ENCODE results near the gene CD7.

CD7 gene

DNA sequence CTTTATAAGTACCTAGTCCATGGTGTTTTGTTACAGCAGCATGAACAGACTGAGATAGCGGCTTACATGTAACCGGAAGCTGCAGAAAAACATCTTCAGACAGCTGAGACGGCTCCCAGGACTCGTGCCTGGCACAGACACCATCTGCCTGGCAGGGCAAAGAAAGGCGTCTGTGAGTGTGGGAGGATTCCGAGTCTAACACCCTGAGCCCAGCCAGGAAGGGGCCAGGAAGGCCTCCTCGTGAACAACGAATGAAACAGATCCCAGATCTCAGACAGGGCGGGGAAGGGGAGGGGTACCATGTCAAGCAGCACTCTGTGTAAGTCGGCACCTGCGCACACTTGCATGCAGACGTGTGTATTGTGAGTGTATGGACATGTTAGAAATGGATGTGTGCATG, 39.6 kb downstream of the CD7 start:
- DNase-seq = no peak

DNA sequence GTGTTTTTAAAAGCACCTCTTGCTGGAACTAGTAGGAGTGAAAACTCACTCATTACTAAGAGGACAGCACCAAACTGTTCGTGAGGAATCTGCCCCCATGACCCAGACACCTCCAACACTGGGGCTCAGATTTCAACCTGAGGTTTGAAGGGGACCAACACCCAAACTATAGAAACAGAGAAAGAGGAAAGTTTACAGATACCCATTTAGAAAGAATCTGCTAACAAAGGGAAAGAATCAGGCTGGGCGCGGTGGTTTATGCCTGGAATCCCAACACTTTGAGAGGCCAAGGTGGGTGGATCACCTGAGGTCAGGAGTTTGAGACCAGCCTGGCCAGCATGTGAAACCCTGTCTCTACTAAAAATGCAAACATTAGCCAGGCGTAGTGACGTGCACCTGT, 40.5 kb downstream of the CD7 start:
- no peak for DNase-seq

DNA sequence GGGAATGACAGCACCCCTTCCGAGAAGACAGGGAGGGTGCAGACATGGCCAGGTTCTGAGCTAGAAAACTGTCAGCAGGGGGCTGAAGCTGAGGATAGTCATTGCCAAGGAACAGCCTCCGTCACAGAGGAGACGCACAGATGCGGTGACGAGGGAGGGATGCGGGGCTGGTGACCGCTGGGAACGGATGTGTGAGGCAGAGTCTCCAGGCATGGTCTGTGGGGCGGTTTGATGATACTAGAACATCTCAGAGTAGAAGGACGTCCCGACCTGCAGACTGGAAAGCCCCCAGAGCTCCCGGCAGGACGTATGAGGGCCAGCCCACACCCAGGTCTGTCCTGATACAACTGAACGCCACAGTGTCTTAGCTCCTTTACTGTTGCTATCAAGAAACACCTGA, 42.1 kb downstream of the CD7 start:
- DNase-seq = no peak

DNA sequence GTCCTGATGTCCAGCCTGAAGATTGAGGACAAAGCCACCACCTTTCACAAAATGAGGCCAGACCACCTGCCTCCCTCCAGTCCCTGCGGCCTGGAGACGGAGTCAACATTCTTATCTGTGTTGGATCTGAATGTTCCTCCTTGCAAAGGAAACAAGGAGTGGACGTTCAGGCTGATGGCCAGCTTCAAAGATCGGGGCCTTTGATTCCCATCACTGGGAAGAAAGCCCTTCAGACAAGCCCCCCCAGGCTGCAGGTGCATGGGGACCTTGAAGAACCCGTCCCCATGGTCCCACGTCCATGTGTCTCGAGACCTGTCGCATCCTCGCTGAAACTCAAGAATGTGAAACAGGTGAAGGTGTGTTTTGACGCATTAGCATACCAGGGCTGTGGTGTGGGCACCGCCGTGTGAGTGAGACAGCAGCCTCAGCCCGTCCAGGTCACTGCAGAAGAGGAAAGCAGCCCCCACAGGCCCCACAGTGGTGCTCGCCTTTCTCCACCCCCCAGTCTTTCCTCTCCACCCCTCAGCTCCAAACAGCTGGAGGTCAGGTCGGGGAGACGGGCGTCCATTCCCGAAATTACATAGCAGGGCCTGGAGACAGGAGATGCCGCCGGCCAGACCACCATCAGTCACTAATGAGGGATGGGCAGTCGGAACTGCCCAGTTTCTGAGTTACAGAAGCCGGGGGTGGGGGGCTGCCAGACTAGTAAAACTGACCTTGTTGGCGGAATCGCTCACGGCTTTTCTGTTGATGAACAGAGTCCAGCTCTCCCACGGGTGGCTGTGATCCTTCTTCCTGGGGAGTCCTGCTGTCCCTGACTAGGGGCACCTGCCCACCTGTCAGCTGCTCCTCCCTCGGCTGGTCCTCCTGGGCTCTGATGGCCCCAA, 43.0 kb downstream of the CD7 start:
- DNase-seq = no peak

DNA sequence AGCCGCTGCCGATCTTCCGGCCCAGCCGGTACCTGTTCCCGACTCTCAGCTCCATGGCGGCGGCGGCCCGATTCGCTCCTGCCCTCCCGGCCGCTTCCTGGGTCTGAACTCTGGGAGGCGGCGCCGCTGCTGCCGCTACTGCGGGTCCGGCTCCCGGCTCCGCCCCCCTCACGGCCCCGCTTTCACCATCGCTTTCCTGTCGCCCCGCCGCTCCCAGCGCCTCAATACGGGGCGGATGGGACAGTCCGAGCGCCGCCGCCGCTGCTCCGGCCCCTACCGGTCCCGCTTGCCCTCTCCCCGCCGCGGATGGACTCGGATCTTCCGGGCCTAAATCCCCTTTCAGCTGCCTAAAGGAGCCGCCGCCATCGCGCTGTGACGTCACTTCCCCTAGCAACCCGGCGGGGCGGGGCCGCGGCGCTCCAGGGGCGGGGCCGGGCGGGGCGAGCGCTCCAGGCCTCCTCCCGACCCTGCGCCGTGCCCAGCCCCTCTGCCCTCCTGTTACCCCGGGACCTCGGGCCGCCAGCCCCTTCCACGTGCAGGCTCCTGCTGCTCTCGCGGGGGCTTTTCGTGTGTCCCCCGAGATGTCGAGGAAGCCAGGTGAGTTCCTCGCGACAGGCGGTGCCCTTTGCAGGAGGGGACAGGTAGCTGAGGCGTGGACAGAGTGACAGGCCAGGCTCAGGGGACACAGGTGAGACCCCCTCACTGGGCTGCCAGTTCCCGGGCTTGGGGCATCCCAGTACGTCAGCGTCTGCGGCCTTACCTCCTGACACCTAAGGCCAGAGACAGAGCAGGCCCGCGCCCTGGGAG, 43.9 kb downstream of the CD7 start, which contains the start of gene CSNK1D:
Gene CSNK1D, minus strand, starts transcription at position 374 of the 807 bp plus-strand sequence. Its CDS starts 319 bp downstream, at position 55.
- DNase-seq = peak; percentile 86 to 91

DNA sequence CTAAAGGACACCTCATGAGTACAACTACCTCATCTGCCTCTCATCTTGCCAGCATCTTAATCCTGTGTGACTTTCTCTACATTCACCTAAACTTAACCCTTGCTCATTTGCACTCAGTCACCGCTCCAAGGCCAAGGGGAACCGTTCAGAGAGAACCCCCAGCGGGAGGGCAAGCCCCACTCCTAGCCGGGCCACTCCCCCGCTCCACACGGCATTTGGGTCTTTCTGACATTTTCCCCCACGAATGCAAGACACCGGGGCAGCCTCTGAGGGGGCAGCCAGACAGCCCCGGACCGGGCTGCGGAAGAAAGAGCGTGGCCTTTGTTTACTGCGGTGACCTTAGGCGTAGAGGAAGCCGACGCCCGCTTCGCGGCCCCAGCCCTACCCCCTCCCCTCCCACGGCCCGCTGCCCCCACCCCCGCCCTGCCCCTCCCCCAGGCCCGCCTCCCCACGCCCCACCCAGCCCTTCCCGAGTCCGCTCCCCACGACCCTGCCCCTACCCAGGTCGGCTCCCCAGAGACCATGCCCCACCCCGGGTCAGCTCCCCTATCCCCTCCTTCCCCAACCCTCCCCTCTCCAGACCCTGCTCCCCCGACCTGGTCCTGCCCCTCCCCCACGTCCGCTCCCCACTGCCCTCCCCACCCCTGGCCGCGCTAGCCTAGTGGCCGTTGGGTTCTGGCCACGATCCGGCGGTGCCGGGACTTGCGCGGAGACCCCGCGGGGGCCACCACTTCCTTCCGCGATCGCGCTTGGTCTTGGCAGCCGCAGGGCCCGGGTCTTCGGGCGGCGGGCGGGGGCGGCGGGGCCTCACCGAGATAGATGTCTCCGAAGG, 44.7 kb downstream of the CD7 start:
- DNase-seq = peak; percentile 21 to 44

DNA sequence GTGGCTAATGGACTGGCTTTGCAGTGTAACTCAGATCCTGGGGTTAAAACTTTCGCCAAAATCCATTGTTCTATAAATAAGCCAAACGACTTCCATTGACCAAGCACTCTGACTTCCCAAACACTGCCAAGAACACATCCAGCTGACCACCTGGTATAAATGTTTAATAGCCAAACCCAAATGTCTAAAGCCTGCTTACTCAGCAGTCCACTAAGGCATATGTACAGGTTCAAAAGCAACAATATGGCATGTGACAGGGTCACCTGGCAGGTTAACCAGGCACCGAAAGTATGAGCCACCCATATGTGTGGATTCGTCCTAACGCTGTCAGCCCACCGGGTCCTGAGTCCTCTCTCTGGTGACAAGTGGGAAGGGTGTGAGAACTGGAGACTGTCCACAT, 46.0 kb downstream of the CD7 start:
- DNase-seq = no peak

DNA sequence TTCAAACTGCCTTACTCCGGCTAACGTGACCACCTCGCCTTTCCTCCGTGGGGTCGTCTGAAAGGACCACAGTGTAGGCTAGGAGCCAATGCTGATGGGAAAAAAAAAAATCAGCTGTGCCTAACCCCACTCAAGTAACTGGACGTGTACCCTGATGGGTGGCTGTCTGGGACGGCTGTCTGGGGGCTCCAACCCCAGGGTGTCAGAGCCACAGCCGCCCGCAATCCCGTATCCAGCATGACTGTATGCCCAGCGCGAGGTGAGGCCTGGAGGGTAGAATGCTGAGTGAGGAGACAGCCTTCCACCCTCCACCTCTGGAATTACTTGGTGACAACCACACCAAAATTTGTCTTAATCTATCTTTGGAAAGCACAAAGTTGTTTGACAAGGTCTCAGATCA, 46.8 kb downstream of the CD7 start:
- DNase-seq = no peak

DNA sequence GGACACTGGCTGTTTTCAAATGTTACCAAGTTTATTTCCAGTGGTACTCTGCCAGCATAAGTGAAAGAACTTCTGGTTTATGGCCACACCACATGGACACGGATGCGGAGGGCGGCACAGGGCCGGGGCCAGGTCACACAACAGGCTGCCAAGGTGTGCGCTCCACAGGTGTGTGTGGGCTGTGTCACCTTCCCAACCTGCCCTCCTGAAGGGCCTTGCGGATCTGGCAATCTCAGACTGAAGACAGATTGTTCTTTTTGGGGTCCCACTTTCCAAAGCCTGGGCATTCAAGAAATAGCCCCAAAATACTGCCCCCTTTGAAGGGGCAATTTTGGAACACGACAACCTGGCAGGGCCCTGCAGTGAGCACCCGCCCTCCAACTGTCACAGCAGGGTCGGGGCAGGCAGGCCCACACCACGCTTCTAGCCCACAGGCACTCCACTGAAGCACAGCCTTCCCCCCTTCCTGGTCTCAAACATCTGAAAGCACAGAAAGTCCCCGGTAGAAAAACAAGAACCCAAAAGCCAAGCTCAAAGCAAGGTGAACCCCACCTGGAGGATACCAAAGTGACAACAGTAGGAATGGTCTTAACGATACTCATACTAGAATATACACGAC, 47.4 kb downstream of the CD7 start:
- no peak for DNase-seq

DNA sequence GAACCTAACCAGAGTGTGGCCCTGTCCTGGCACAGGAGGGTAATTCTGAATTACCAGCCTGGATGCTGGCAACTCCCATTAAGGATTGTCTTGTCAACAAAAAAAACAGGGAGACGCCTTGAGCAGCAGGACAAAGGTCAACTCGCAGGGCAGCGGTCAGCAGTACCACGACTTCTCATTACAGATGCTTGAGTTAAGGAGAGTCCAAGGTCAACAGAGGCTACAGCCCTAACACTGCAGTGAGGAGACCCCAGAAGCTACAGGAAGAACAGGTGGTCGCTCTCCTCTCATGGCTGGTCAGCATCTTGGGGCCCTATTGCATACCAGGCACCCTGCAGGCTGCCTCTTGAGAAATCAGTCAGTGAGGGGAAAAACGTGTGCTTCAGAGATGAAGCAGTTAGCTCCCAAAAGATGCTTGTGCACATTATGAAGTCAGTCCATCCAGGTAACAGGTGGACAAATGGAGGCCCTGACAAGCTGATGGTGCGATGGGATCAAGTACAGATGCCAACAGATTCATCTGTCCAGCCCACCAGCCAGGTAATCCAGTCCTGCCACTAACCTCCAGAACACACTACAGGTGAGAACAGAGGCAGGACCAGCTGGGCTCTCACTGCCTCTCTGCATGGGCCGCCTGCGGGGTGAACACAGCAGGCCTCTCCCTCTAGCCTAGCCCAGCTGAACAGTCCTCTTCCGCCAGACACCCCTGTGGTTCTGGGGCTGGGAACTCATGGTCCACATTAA, 48.1 kb downstream of the CD7 start:
- no peak for DNase-seq

DNA sequence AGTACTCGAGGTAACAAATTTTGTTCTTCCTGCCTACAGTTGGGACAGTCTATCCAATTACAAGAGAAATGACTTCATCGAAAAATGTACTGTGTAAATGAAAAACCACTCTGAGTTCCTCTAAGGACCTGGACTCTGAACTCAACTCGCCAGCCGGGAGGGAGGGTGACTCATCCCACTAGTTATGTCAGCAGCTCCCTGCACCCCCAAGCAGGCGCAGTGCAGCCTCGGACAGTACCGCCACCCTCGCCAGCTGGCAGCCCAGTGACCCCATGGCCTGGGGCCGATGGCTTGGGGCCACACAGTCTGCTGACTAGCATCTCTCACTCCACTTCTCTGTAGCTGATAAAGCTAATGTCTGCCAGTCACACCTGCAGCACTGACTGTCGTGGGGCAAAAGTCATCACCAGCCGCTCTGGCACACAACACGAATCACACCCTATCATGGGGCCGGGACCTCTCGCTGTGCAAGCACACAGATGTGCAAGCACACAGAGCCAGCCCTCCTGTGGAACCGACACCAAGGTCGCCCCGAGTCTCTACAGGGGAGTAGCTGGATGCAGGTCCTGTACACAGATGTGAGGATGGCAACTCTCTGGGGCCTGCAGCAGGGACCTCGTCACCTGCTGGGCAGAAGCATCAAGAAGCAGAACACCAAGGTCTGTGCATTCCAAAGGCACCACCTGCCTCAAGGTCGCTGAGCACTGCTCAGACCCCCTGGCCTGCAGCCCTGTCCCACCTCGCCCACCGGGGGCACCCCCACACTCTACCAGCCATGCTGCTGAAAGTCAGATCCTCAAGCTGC, 49.6 kb downstream of the CD7 start:
- DNase-seq = peak; percentile 91 to 93

DNA sequence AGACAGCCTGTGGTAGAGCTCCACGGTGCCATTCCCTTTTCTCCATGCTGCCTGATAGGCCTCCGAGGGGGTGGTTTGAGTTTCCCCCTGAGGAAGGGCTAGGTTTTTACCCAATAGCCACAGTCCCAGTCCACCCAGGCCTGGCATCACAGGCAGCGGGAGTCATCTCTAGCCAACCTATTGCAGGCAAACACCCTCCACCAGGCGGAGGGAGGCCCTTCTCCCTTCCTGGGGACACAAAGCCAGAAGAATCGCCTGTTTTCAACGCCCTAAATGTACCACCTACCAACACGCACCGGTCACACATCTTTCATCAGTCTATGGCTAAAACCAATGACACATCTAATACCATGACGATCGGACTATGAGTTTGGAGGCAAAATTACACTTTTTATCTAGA, 51.3 kb downstream of the CD7 start:
- DNase-seq = no peak

All from Kasumi-1 (cell line).